Activated CD8-positive, alpha-beta memory T cell treated with anti-CD3 and anti-CD28 coated beads for 1 hour (primary cell): ENCODE measurements around the gene CRMP1.
"Not testable (repeated sequence)": the region's sequence is repeated elsewhere in the genome, so short reads cannot be mapped to it uniquely, and the experiment has no call there.

Experiments used
- DNase-seq, 2 donors: peaks; one replicate each; pipeline ENCODE4 v3.0.0-alpha.2; 2020; ENCODE audit warnings: low read depth in 1 of 2; ENCODE audit errors: extremely low read depth in 1 of 2

The CRMP1 gene

DNA sequence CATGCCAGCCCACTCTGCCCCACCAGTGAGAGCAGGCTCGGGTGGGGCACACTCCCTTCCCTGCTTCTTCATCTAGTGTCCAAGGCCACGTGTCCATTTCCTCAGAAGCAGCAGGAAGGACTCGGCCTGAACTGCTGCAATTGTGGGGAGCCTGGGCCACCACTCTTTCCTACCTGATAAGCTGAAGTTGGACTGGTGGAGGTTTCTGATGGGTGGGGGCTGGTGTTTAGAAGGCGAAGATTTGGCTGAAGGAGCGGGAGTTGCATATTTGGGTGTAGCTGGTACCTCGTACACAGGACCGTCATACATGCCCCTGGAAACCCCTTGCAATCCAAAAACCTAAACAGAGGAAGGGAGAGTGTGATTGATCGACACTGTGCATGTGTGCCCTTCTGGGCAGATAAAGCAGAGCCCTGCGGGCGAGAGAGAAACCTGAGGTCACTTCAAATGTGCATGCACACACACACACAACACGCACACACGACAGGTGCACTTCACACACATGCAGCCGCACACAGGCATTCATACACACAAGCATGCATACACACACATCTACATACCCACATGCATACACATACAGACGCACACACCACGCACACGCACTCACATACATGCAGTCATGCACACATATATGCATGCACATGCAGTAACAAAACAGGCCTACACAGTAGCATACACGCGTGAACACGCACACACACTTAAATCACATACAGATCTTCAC, 67.4 kb downstream of the CRMP1 start:
- DNase-seq, result no peak

DNA sequence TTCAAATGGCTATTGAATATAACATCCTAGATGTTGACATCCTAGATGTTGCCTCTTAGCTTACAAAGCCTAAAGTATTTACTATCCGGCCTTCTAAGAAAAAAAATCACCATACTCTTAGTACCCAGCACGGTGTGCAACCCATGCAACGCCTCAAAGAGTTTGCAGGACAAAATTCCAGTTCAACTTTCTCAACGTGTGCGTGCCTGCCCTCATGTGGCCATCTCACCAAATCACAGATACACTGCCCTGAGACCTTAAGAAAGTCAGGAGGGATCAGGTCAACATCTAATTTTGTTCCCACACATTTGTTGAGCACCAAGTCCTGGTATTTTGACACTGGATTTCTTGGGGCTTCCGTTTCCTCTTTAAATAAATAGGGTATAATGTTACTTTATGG, 68.3 kb downstream of the CRMP1 start:
- DNase-seq, result no peak

DNA sequence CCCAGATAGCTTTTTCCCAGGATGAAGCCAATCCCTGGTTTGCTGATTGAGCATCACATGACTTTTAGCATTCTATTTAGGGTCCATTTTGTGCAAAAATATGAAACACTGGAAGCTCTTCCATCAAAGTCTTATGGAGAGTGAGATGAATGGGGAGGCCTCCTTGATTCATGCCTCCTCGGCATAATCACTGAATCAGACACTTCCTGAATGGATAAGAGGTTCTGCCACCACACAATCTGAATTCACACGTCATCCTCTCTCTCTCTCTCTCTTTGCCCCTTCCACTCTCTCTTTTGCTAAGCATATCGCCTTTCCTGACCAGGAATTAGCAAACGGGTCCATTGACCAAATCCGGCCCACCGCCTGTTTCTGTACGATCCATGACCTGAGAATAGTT, 68.7 kb downstream of the CRMP1 start:
- DNase-seq, result no peak

DNA sequence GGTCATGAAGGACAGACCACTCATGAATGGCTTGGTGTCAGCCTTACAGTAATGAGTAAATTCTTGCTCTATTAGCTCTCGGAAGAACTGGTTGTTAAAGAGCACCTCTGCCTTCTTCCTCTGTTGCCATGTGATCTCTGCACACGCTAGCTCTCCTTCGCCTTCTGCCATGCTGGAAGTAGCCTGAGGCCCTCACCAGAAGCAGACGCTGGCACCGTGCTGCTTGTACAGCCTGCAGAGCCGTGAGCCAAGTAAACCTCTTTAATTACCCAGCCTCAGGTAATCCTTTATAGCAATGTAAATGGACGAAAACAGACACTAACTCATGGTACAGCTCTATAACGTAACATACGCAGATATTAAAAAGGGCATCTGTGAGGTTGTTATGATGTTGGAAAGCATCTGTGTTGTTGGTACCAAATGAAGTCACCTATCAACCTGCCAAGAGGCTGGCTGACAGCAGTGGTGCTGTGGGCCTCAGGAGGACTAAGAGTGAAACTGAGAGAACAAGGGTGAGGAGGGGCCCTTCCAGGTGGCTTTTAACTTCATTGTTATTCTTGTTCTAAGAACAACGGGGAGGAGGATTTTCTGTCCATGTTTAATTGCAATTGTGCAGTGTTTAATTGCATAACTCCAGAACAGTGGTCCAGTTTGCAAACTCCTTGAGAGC, 69.2 kb downstream of the CRMP1 start:
- DNase-seq, result no peak

- DNase-seq, result no peak
Measured at GRCh38 chr4:5822619-5823018, 70.3 kb downstream of the CRMP1 start.

DNA sequence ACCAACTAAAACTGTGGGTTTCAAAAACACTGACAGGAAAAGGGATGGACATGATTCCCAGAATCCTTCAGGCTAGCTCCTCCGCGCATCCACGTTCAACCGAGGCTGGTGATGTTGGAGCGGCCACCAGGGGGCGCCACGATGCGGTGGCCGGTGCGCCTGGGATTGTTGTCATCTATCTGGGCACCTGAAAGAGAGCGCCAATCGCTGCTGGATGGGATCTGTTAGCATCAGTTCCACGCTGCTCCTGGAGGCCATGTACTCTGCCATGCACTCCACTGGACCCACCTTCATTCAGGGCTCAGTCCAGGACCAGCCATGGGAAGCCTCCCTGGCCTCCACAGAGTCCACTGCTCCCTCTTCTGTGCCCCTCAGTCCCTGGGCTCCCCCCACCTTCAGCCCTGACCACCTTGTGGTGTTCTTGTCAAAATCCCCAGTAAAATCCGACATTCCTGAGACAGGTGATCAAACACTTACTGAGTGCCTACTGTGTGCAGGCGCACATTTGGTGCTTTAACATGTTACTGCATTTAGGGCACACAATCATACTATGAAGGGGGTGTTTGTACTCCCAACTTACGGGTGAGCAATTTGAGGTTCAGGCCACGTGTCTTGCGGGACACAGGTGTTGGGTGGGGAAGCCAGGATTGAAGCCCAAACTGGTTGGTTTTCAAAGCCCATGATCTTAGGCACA, 71.1 kb downstream of the CRMP1 start:
- DNase-seq, result no peak

GRCh38 chr4:5816851-5817375, 76.0 kb downstream of the CRMP1 start:
- no peak for DNase-seq

DNA sequence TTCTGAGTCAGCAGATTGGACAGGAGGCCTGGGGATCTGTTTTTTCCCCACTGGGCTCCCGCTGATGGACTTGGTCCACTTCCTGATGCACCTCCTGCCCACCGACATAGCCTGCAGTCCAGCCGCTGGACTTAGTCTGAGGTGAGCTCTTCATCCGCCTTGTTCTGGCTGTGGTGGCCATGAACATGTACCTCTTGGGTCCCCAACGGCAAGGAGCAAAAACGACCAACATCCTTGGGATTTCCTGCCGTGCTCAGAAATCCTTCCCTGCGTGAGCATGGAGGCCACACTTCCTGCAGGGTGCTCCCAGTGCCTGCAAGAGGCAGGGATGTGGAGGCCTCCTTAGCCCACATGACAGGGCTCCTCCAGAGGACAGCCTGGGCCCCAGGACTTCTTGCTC, 76.8 kb downstream of the CRMP1 start:
- DNase-seq, result no peak

DNA sequence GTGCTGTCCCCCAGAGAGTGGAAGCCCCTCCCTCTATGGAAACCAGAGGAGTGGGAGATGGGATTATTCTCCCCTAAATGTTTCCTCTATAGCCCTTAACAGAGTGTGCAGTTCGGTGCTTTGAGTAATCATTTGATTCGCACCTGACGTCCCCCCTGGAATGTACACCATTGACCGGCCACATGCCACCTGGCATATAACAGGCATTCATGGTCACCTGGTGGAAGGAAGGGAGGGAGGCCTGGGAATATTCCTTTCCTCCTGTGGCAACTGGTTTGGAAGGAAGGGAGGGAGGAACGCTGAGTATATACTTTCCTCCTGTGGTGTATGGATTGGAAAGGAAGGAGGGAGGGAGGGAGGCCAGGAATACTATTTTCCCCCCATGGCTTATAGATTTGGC, 77.2 kb downstream of the CRMP1 start:
- no peak for DNase-seq

DNA sequence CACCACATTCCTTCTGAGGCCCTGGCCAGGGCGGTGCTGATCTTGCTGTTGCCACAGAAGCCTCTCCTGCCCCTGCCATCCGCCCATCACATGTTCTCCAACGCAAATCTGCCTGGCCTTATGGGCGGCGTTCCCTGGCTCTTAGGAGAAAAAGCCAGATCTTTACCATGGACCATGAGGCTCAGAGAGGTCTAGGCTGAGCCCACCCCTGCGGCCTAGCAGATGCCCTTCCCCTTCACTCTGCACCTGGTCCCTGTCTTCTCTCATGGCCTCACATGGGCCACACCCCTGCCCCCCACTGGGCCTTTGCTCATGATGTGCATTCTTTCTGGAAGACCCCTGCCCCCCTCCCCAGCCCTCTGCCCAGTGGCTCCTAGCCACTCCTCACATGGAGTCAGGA, 78.5 kb downstream of the CRMP1 start:
- DNase-seq, result no peak

DNA sequence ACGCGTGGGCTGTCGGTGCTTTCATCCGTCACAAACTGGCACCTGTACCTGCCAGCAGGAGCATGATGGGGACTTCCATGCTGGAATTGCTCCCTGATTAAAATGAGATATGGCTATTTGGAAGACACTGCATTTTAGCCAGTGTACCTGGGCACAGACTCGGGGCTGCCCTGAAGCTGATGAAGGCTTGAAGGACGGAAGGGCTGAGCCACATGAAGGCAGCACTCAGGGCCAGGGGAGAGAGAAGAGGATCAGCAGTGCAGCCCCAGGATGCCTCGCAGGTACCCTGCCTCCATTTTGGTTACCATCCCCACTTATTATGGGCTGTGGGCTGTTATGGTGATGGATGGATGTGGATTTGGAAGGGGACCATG, 79.0 kb downstream of the CRMP1 start:
- no peak for DNase-seq

GRCh38 chr4:5812506-5813229, 80.2 kb downstream of the CRMP1 start:
- no peak for DNase-seq

- not testable (repeated sequence) for DNase-seq
Measured at GRCh38 chr4:5812057-5812456, 80.8 kb downstream of the CRMP1 start.

GRCh38 chr4:5810770-5811430, 82.0 kb downstream of the CRMP1 start:
- no peak for DNase-seq

DNA sequence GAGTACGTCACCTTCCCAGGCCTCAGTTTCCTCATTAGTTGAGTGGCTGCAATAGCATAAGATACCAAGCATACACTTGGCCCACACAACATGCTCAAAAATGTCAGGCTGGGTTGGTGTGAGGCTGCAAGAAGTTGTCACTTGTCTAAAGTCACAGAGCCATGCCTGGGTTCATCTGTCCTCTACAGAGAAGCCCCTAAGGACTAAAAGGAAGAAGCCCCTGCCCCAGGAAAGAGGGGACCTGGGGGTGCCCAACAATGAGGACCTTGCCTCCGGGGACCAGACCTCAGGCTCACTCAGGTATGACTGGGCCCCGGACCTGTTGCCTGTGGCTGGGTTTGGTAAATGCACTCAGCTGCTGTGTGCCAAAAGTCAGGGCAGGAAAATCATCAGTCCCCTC, 82.7 kb downstream of the CRMP1 start:
- no peak for DNase-seq

GRCh38 chr4:5809216-5809776, 83.6 kb downstream of the CRMP1 start:
- DNase-seq, result no peak

- DNase-seq, result no peak
Measured at GRCh38 chr4:5808081-5808741, 84.7 kb downstream of the CRMP1 start.

GRCh38 chr4:5805270-5805669, 87.6 kb downstream of the CRMP1 start:
- no peak for DNase-seq

- DNase-seq, result no peak
Measured at GRCh38 chr4:5804656-5805055, 88.2 kb downstream of the CRMP1 start.

- no peak for DNase-seq
Measured at GRCh38 chr4:5802565-5802964, 90.3 kb downstream of the CRMP1 start.
